GM12874 (cell line): ENCODE measurements around the gene NMRK1.

Experiments
- CTCF ChIP-seq: IDR thresholded peaks from 2 replicates; pipeline ENCODE4 v1.5.1; 2011; ENCODE audit warnings: low read depth, mild to moderate bottlenecking, control low read depth, low read length, moderate library complexity; ENCODE audit not compliant: insufficient read depth

Gene NMRK1

GRCh38 chr9:75109210-75109839, 21.4 kb upstream of the NMRK1 start:
- TF ChIP-seq CTCF, result no peak

GRCh38 chr9:75108571-75108970, 20.6 kb upstream of the NMRK1 start:
- TF ChIP-seq CTCF, result no peak

GRCh38 chr9:75106857-75107256, 18.9 kb upstream of the NMRK1 start:
- no peak for TF ChIP-seq CTCF

GRCh38 chr9:75105841-75106240, 17.9 kb upstream of the NMRK1 start:
- TF ChIP-seq CTCF, result no peak

GRCh38 chr9:75105019-75105540, 17.1 kb upstream of the NMRK1 start:
- no peak for TF ChIP-seq CTCF

GRCh38 chr9:75104607-75105006, 16.7 kb upstream of the NMRK1 start:
- no peak for TF ChIP-seq CTCF

GRCh38 chr9:75102177-75102790, 14.3 kb upstream of the NMRK1 start:
- no peak for TF ChIP-seq CTCF
